ENCODE data around the gene SGPL1. TPM values are rescaled to one million over a fixed set of nuclear protein-coding genes. Genes with fewer than 3 reads are reported as not detected.

SGPL1 gene
- total RNA-seq, 2 experiments from 2014 or later = 13.7 to 16.6 TPM

GRCh38 chr10:70911386-70911785 lies 95.6 kb downstream of the SGPL1 start:
- ChIA-PET POLR2A (no interaction called here), CTCF (interaction anchor here (1.1 kb wide), 1 partner anchor 14 kb away, joined by 3 read pairs; no protein-coding TSS in a partner anchor)
- no peak for TF ChIP-seq CTCF (IDR thresholded peaks at IDR 0.05)
- Mint-ChIP-seq H3K4me1 (ENCODE audit: low read depth) (no peaks in the 10 kb centered on the region), H3K36me3 (ENCODE audit: low read depth) (no peaks in the 10 kb centered on the region), H3K27ac (no peak overlapping the region), H3K4me3 (no peak overlapping the region), H3K9me3 (peaks cover 2% of the 10 kb centered on the region), H3K27me3 (peaks cover 5% of the 10 kb centered on the region)
- DNase-seq (no peak), ATAC-seq (no peak)
- intact Hi-C loops (cut with micrococcal nuclease) = no loop called here

GRCh38 chr10:70912556-70912955 lies 96.8 kb downstream of the SGPL1 start:
- CTCF ChIA-PET = no interaction called here
- no peak for TF ChIP-seq CTCF (IDR thresholded peaks at IDR 0.05)
- DNase-seq = no peak
- H3K36me3 Mint-ChIP-seq (ENCODE audit: low read depth) = no peaks in the 10 kb centered on the region
- H3K9me3 Mint-ChIP-seq = peaks cover 2% of the 10 kb centered on the region
- no peaks in the 10 kb centered on the region for H3K4me1 Mint-ChIP-seq (ENCODE audit: low read depth)
- no peak overlapping the region for H3K27ac Mint-ChIP-seq
- no peak for ATAC-seq
- POLR2A ChIA-PET = no interaction called here
- peaks cover 5% of the 10 kb centered on the region for H3K27me3 Mint-ChIP-seq
- intact Hi-C loops (cut with micrococcal nuclease) = no loop called here
- no peak overlapping the region for H3K4me3 Mint-ChIP-seq

- no peak for TF ChIP-seq CTCF (IDR thresholded peaks at IDR 0.05)
- POLR2A ChIA-PET = no interaction called here
- Mint-ChIP-seq H3K4me1 (ENCODE audit: low read depth) (no peaks in the 10 kb centered on the region), H3K36me3 (ENCODE audit: low read depth) (no peaks in the 10 kb centered on the region), H3K27me3 (peaks cover 6% of the 10 kb centered on the region), H3K9me3 (peaks cover 2% of the 10 kb centered on the region), H3K4me3 (no peak overlapping the region), H3K27ac (no peak overlapping the region)
- ATAC-seq (no peak), DNase-seq (no peak)
- CTCF ChIA-PET = no interaction called here
- intact Hi-C loops (cut with micrococcal nuclease) = no loop called here
Measured at GRCh38 chr10:70913191-70913892, 97.6 kb downstream of the SGPL1 start.

- POLR2A ChIA-PET = no interaction called here
- Mint-ChIP-seq H3K4me1 (ENCODE audit: low read depth) (no peaks in the 10 kb centered on the region), H3K27me3 (peaks cover 6% of the 10 kb centered on the region), H3K9me3 (peaks cover 2% of the 10 kb centered on the region), H3K4me3 (no peak overlapping the region), H3K36me3 (ENCODE audit: low read depth) (no peaks in the 10 kb centered on the region), H3K27ac (no peak overlapping the region)
- no peak for DNase-seq
- TF ChIP-seq CTCF (IDR thresholded peaks at IDR 0.05) = no peak
- ATAC-seq = no peak
- intact Hi-C loops (cut with micrococcal nuclease) = no loop called here
- CTCF ChIA-PET = no interaction called here
Measured at GRCh38 chr10:70913893-70914240, 98.1 kb downstream of the SGPL1 start.

GRCh38 chr10:70914316-70914864 lies 98.6 kb downstream of the SGPL1 start:
- Mint-ChIP-seq H3K4me3 (no peak overlapping the region), H3K36me3 (ENCODE audit: low read depth) (no peaks in the 10 kb centered on the region), H3K27ac (no peak overlapping the region), H3K9me3 (peaks cover 2% of the 10 kb centered on the region), H3K27me3 (peaks cover 6% of the 10 kb centered on the region), H3K4me1 (ENCODE audit: low read depth) (no peaks in the 10 kb centered on the region)
- ChIA-PET POLR2A (no interaction called here), CTCF (no interaction called here)
- TF ChIP-seq CTCF (IDR thresholded peaks at IDR 0.05) = no peak
- ATAC-seq (no peak), DNase-seq (no peak)
- intact Hi-C loops (cut with micrococcal nuclease) = no loop called here
